ENCODE data around the gene SRSF3. TPM values are rescaled to one million over a fixed set of nuclear protein-coding genes. Genes with fewer than 3 reads are reported as not detected.
"Not testable (repeated sequence)": the region's sequence is repeated elsewhere in the genome, so short reads cannot be mapped to it uniquely, and the experiment has no call there.

The SRSF3 gene
- polyA plus RNA-seq, 3 donors: 584 to 609 (median 606) TPM

DNA sequence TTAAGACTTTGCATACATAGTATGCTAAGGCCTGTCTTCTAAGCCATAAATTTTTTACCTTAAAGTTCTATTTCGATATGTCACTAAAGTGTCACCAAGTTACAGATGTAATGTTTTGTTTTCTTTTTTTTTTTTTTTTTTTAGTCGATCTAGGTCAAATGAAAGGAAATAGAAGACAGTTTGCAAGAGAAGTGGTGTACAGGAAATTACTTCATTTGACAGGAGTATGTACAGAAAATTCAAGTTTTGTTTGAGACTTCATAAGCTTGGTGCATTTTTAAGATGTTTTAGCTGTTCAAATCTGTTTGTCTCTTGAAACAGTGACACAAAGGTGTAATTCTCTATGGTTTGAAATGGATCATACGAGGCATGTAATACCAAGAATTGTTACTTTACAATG lies 7.7 kb downstream of the SRSF3 start:
- not testable (repeated sequence) for DNase-seq

DNA sequence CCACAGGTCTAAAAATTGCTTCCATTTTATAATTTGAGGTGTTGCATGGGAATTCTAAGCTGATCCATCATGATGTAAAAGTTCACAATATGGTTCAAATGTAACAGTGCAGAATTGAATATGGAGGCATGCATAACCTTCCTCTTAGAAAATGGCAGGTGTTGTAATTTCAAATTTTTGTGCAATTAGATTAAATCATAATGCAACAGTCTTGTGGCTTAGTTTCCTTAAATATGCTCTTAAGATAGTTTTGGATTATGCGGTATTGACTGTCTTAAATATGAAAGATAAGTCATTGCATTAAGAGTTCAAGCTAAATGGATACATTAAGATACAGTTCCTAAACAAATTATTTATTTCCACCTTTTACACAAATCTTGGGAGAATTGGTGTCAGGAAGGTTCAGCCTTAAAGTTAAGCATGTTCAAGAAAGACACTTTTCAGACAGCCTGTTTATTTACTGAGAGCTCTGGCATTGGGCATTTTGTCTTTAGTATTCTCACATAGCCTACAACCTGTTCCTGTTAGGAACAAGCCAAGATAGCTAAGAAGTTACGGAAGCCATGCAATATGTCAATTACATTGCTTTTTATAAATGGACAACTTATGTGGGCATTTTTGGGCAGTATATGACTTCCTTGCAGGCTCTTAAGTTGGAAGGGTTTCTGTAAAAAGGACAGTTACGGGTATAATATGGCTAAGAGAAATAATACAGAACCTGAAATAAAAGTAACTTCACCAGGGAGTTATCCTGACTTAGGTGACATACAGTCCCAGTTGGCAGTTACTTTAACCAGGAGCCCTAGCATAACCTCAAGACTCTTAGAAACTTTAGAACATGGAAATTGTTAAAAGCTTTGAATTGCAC lies 9.3 kb downstream of the SRSF3 start:
- no peak for DNase-seq

DNA sequence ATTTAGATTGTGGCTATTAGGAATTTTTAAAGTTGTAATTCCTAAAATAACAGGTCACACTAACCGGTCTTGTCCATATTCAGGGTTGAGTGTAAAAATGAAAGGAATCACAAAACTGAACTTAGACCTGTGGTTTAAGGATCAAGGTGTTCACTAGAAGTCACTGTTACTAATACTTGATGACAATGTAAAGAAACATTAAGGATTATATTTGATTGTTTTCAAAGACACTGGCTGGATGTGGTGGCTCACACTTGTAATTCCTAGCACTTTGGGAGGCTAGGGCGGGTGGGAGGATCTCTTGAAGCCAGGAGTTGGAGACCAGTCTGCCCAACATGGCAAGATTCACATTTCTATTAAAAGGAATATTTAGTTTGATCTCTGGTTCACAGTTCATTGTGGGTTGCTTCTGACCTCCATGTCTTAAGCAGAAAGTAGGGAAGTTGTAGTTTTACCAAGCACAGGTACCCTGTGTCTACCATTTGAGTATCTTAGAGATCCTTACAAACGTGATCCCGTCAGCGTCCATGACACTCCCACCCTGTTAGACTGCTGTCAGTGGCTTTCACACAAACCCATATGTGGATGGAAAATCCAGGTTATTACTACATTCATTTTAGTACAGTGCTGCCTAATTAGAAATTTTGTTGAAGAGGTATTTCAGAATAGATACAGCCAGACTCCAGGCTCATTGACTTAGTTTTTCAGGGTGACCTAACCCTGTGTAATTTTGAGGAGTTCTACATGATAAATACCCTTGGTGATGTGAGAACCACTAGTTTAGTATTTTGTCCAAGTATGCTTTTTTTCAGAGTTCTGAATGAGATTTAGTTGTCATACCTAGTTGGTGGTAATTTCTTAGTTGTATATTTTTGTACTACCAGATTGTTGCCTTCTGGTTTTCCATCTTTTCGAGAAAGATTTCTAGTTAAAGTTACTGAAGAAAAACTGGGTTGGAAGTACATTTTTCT lies 10.2 kb downstream of the SRSF3 start:
- DNase-seq: no peak

DNA sequence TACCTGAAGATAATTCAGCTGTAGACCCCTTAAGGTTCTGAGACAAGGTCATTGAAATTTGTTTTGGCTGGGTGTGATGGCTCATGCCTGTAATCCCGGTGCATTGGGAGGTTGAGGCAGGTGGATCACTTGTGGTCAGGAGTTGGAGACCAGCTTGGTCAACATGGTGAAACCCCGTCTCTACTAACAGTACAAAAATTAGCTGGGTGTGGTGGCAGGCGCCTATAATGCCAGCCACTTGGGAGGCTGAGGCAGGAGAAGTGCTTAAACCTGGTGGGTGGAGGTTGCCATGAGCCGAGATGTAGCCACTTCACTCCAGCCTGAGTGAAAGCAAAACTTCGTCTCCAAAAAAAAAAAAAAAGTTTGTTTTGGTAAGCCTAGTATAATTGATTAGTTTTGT lies 11.0 kb downstream of the SRSF3 start:
- no peak for DNase-seq

DNA sequence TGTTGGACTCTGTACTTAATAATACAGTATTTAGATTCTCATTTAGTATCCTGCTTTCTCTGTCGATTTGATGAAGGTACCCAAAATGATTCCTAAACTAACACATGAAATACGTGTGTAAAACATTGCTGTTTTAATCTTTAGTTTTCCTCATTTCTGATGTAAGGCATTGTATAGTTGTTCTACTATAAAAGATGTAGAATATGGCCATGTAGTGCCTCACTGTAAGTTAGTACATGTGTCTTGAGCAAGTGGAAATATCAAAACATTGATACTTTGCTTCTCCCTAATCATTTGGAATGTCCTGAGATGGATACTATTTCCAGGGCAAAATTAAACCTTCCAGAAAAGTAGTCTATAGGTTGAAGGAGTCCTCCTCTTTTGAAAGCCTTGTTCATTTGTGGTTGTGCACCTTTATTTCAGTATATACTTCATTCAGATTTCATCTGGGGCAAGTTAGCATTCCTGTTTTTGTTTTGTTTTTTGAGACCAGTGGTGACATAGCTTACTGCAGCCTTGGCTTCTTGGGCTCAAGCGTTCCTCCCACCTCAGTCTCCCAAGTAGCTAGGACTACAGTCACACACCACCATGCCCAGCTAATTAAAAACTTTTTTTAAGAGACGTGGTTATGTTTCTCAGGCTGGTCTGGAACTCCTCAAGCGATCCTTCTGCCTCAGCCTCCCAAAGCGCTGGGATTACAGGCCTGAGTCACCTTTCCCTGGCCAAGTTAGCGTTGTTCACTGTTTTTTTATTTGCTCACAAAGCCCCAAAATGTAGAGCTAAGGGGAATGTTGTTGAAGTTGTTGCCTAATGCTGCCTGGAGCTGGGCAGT lies 11.6 kb downstream of the SRSF3 start:
- no peak for DNase-seq

DNA sequence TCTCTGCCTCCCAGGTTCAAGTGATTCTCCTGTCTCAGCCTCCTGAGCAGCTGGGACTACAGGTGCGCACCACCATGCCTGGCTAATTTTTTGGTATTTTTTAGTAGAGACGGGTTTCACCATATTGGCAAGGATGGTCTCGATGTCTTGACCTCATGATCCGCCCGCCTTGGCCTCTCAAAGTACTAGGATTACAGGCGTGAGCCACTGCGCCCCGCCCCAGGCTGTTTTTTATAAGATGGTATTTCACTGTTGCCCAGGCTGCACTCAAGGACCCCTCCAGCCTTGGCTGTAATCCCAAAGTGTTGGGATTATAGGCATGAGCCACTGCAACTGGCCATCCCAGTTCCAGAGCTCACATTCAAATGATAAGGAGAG lies 13.1 kb downstream of the SRSF3 start:
- not testable (repeated sequence) for DNase-seq

DNA sequence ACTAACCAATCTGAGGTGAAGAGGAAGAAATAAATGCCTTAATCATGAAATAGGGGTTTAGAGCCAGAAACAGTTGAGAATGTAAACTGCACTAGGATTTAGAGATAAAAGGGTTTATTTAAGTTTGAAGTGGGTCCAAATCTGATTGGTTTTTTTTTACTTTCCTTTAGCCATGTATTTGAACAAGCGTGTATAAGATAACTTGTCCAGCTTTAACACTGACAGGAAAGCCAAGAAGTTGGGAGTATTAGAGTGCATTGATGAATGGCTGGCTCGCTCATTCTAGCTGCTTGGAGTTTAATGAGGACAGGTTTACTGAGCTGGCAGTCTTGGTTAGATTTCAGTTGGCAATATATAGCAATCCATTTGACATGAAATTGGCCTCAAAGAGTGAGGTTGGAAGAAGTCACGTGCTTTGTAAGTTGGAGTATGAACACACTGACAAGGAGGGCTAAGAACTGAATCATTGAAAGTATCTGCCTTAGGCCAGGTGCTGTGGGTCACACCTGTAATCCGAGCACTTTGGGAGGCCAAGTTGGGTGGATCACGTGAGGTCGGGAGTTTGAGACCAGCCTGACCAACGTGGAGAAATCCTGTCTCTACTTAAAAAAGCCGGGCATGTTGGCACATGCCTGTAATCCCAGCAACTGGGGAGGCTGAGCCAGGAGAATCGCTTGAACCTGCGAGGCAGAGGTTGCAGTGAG lies 13.7 kb downstream of the SRSF3 start:
- no peak for DNase-seq

DNA sequence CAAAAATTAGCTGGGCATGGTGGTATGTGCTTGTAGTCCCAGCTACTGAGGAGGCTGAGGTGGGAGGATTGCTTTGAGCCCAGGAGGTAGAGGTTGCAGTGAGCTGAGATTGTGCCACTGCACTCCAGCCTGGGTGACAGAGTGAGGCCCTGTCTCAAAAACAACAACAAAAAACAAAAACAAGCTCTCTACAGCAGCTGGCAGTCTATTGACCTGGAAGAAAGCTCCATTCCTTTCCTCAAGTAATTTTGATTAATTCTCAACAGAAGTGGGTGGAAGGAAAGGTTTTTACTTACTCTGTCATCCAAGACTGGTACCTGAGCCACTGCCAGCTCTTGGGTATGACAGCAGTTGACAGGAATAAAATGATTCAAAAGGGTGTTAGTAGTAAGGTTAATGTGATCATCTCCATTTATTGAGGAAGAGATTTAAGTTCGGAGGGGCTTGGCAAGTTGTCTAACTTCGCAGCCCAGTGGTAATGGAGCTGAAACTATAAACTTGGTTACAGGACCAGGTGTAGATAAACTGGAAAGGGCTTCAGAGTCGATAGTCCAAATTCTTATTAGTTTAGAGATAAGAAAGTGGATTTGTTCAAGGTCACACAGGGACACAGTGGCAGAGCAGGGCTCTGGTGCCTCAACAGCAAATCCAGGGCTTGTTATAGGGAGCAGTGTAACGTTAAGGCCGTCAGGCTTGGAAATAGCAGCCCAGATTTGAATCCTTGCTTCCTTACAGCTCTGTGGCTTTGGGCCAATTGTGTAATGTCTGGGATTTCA lies 14.8 kb downstream of the SRSF3 start:
- DNase-seq: no peak

DNA sequence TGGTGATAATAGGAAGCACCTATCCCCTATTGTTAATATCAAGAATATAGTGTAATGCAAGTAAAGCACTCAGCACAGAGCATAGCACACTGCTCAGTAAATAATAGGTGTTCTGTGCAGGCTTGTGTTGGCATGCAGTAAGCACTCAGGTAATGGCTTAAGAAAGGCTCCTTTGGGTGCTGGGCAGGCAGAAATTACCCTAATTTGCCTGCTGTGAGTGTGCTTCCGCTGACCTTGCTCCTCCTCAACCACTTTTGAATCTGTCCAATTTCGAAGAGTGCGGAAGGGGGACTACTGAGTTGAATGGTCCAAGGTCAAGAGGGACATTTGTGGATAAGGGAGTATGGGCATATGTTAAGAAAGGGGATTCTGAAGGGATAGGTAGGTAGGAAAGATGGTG lies 15.4 kb downstream of the SRSF3 start:
- DNase-seq: no peak

DNA sequence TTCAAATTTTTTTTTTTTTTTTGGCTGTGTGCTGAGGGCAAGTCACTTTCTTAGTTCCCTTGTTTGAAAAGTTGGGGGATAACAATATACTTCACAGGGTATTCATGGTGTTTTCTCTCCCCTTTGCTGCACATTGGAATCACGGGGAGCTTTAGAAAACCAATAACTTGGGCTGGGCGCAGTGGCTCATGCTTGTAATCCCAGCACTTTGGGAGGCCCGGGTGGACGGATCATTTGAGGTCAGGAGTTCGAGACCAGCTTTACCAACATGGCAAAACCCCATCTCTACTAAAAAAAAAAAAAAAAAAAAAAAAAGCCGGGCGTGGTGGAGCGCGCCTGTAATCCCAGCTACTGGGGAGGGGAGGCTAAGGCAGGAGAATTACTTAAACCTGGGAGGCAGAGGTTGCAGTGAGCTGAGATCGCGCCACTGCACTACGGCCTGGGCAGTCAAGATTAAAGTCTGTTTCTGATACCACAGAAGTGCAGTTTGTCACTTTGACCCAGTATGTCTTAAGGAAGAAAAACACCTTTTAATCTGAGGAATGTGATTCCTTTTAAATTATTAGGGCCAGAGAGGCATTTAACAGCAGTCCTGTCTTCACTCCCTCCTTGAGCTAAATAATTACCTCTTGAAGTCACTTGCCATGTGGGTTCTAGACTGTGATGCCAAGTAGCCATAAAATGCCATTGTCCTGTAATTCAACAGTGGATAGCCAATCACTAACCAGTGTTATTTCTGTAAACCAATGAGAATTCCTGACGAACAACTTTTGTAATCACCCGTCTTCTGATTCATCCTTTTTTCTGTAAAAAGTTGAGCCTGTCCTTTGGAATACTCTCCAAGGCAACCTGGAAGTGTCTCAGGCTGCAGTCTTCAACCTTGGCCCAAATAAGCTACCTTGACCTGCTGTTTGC lies 16.1 kb downstream of the SRSF3 start:
- DNase-seq: no peak

DNA sequence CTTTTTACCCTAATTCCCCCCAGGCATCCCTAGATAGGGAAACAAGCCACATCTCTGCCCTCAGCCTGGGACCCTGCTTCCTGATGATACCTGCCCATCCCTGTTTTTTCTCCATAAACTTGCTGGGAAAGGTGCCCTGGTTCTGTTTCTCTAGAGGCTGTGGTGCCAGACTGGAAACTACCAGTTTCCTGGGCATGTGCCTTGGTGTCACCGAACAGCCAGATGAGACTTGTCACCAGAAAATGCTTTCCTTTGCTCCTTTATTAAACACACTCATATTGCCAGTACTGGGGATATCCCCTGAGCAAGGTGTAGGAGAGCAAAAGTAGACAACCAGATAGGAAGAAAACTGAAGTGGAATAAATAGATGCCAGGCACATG lies 16.8 kb downstream of the SRSF3 start:
- no peak for DNase-seq

DNA sequence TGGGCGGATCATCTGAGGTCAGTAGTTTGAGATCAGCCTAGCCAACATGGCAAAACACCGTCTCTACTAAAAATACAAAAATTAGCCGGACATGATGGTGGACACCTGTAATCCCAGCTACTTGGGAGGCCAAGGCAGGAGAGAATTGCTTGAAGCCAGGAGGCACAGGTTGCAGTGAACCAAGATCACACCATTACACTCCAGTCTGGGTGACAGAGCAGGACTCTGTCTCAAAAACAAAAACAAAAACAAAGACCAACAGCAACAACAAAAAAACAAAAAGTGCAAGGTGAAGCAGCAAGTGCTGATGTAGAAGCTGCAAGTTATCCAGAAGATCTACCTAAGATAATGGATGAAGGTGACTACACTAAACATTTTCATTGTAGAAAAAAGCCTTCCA lies 17.5 kb downstream of the SRSF3 start:
- DNase-seq: not testable (repeated sequence)

DNA sequence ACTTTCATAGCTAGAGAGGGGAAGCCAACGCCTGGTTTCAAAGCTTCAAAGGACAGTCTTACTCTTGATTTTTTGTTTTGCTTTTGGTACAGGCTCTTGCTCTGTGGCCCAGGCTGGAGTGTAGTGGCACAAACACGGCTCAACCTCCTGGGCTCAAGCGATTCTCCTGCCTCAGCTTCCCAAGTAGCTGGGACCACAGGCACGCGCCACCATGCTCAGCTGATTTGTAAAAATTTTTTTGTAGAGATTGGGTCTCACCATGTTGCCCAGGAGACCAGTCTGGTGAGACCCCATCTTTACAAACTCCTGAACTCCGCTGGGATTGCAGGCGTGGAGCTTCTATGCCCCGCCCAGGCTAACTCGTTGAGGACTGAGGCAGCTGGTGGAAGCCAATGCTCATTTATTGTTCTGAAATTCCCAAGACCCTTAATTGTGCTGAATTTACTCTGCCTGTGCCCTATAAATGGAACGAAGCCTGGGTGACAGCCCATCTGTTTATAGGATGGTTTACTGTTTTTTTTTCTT lies 18.0 kb downstream of the SRSF3 start:
- no peak for DNase-seq

DNA sequence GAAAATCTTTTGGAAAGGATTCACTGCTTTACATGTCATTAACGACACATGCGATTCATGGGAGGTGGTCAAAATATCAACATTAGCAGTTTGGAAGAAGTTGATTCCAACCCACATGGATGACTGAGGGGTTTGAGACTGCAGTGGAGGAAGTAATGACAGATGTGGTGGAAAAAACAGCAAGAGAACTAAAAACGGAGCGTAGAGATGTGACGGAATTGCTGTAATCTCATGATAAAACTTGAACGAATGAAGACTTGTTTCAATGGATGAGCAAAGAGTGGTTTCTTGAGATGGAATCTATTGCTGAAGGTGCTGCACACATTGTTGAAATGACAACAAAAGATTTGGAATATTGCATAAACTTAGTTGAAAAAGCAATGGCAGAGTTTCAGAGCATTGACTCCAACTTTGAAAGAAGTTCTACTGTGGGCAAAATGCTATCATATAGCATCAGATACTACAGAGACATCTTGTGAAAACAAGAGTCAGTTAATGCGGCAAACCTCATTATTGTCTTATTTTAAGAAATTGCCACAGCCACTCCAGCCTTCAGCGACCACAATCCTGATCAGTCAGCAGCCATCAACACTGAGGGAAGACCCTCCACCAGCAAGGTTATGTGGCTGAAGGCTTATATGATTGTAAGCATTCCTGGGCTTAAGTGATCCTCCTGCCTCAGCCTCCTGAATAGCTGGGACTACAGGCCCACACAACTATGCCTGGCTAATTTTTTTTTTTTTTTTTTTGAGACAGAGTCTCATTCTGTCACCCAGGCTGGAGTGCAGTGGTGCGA lies 19.2 kb downstream of the SRSF3 start:
- no peak for DNase-seq

DNA sequence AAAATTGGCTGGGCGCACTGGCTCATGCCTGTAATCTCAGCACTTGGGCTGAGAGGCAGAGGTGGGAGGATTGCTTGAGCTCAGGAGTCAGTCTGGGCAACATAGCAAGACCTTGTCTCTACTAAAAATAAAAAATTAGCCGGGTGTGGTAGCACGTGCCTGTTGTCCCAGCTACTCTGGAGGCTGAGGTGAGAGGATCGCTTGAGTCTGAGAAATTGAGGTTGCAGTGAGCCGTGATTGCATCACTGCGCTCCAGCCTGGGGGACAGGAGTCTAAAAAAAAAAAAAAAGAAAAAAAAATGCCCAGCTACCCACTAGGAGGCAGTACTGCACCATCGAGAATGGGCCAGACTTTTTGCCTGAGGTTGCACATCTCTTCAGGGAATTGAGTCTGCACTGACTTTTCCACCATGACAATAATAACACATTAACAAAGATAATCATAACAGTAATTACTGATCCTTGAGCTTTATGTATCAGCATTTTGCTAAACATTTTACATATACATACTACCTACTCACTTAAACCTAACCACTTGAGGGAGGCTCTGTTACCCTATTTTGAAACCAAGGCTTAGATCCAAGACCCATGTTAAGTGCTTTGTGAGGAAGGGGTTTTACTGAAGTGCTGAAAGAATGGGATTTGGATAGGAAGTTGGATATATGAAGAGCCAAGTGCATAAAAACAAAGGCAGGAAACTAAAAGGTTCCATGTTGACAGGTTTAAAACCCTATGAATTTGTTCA lies 21.0 kb downstream of the SRSF3 start:
- DNase-seq: no peak

DNA sequence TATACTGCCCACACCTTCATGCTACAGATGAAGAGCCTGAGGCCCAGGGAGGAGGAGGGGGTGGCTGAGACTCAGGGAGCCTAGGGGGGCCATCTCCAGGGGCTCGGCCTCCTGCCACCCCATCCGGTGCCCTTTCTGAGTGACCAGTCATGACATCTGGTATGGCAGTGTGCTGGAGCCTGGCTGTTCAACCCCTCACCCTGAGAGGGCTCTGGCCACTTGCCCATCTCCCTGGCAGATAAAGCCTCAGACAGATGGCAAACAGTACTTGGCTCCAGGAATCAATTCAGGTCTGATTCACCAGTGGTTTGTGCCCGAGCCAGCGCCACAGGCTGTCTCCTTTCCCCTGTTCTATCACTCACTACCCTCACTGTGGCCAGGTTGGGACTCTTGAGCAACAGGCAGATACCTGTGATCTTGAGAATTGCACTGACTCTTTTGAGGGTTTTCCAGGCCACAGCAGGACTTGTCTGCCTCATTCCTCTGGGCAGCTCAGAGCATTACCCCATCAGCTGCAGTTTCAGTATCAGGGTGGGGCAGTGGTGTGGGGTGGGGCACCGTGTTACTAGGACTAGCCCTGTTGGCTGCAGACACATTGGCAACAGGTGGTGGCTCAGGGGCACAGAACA lies 22.8 kb downstream of the SRSF3 start:
- DNase-seq: no peak

Data from renal pelvis (tissue), 4 donors.